Neural progenitor cell (in vitro differentiated cells): ENCODE measurements around the gene E2F1. TPM values are rescaled to one million over a fixed set of nuclear protein-coding genes. Genes with fewer than 3 reads are reported as not detected.

Source experiments
- DNase-seq: peaks from one replicate; pipeline ENCODE4 v3.0.0-alpha.2; 2016; ENCODE audit warnings: low spot score
- H2AFZ ChIP-seq: fragments of 200-600 bp; sonication (generic); replicated peaks from 2 replicates; pipeline ENCODE4 v1.6.1; 2016; ENCODE audit warnings: antibody characterized with exemption
- H3F3A ChIP-seq: fragments of 200-600 bp; sonication (generic); 2 replicates; pipeline ENCODE4 v1.6.1; 2016; ENCODE audit warnings: antibody characterized with exemption, low read depth
- H3K27ac ChIP-seq: fragments of 200-600 bp; sonication (generic); 2 replicates; pipeline ENCODE4 v1.5.1; 2016; ENCODE audit warnings: mild to moderate bottlenecking
- H3K27me3 ChIP-seq: fragments of 200-600 bp; sonication (generic); 2 replicates; pipeline ENCODE4 v1.6.1; 2016; ENCODE audit warnings: mild to moderate bottlenecking, moderate library complexity
- H3K36me3 ChIP-seq: fragments of 200-600 bp; sonication (generic); 2 replicates; pipeline ENCODE4 v1.5.1; 2016
- H3K4me1 ChIP-seq: fragments of 200-600 bp; sonication (generic); 2 replicates; pipeline ENCODE4 v1.6.1; 2016; ENCODE audit warnings: mixed run types
- H3K4me2 ChIP-seq: fragments of 200-600 bp; sonication (generic); 2 replicates; pipeline ENCODE4 v1.6.1; 2016
- H3K4me3 ChIP-seq: fragments of 200-600 bp; sonication (generic); 2 replicates; pipeline ENCODE4 v1.5.1; 2016
- H3K79me2 ChIP-seq: fragments of 200-600 bp; sonication (generic); 2 replicates; pipeline ENCODE4 v1.6.1; 2016; ENCODE audit warnings: low read depth
- H3K9ac ChIP-seq: fragments of 200-600 bp; sonication (generic); 2 replicates; pipeline ENCODE4 v1.6.1; 2016
- H3K9me3 ChIP-seq: fragments of 200-600 bp; sonication (generic); 2 replicates; pipeline ENCODE4 v1.5.1; 2016; ENCODE audit warnings: low read depth
- H4K20me1 ChIP-seq: fragments of 200-600 bp; sonication (generic); 2 replicates; pipeline ENCODE4 v1.6.1; 2016; ENCODE audit warnings: low read depth
- H3K27ac Mint-ChIP-seq: 3 replicates; pipeline ENCODE4 v1.8.0; 2021; ENCODE audit warnings: mixed read lengths
- H3K27me3 Mint-ChIP-seq: 2 replicates; pipeline ENCODE4 v1.8.0; 2022; ENCODE audit warnings: low read depth, mild to moderate bottlenecking, inconsistent platforms, moderate library complexity, mixed read lengths; ENCODE audit not compliant: insufficient read depth
- H3K36me3 Mint-ChIP-seq: 3 replicates; pipeline ENCODE4 v1.8.0; 2021; ENCODE audit warnings: mixed read lengths
- H3K4me1 Mint-ChIP-seq: 3 replicates; pipeline ENCODE4 v1.8.0; 2021; ENCODE audit warnings: mixed read lengths
- H3K4me3 Mint-ChIP-seq: 3 replicates; pipeline ENCODE4 v1.8.0; 2021; ENCODE audit warnings: mild to moderate bottlenecking, moderate library complexity, mixed read lengths
- H3K9me3 Mint-ChIP-seq: 3 replicates; pipeline ENCODE4 v1.8.0; 2020; ENCODE audit warnings: mixed read lengths
- EZH2 ChIP-seq: fragments of 200-600 bp; sonication (generic); IDR thresholded peaks from 2 replicates; pipeline ENCODE4 v1.6.1; 2017; ENCODE audit warnings: antibody characterized with exemption, mild to moderate bottlenecking, moderate library complexity
- EZH2phosphoT487 ChIP-seq: fragments of 200-600 bp; sonication (generic); IDR thresholded peaks from 2 replicates; pipeline ENCODE4 v1.6.1; 2017; ENCODE audit warnings: antibody characterized with exemption
- total RNA-seq: library from RNA; depleted of rRNA; stranded (reverse); fragments of >200 nt; gene quantifications from 2 replicates; pipeline ENCODE4 v1.2.3, GENCODE V29; 2015; ENCODE audit warnings: low replicate concordance
- TF ChIP-seq, protein P1 (sequence below): fragments of 200-600 bp; sonication (generic); IDR thresholded peaks from 2 replicates; pipeline ENCODE4 v1.5.1; 2017; ENCODE audit warnings: antibody characterized with exemption, mild to moderate bottlenecking

The E2F1 gene
- total RNA-seq, 1 donor from 2014 or later = 9.7 TPM

DNA sequence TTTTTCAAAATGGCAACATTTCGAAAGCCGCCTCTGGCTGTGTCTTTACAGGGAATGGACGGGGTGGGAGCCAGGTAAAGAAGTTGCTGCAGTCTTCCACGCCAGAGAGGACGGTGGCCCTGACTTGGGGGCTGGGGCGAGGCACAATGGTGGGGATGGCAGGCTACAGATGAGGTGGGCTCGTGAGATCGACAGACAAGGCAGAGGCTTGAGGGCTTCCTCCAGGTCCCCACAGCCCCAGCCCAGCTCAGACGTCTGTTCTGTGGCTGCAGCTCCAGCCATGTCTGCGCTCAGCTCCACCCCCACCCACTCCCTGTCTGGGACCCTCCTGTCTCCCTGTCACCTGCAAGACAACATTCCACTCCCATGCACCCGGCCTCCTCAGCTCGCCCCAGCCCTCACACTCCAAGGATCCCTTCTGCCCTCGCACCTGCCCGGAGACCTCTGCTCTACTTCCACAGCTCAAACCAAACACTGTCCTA, 31.5 kb downstream of the E2F1 start:
- H3K9ac ChIP-seq = no peak overlapping the region
- no peaks in the 10 kb centered on the region for H3K36me3 ChIP-seq
- Mint-ChIP-seq H3K9me3 (no peaks in the 10 kb centered on the region), H3K27me3 (peaks cover 4% of the 10 kb centered on the region), H3K4me1 (peaks cover 5% of the 10 kb centered on the region), H3K4me3 (no peak overlapping the region), H3K27ac (no peak overlapping the region), H3K36me3 (no peaks in the 10 kb centered on the region)
- H3K9me3 ChIP-seq = no peaks in the 10 kb centered on the region
- H3K27me3 ChIP-seq = no peaks in the 10 kb centered on the region
- no peaks in the 10 kb centered on the region for H3K4me1 ChIP-seq
- TF ChIP-seq, protein P1, sequence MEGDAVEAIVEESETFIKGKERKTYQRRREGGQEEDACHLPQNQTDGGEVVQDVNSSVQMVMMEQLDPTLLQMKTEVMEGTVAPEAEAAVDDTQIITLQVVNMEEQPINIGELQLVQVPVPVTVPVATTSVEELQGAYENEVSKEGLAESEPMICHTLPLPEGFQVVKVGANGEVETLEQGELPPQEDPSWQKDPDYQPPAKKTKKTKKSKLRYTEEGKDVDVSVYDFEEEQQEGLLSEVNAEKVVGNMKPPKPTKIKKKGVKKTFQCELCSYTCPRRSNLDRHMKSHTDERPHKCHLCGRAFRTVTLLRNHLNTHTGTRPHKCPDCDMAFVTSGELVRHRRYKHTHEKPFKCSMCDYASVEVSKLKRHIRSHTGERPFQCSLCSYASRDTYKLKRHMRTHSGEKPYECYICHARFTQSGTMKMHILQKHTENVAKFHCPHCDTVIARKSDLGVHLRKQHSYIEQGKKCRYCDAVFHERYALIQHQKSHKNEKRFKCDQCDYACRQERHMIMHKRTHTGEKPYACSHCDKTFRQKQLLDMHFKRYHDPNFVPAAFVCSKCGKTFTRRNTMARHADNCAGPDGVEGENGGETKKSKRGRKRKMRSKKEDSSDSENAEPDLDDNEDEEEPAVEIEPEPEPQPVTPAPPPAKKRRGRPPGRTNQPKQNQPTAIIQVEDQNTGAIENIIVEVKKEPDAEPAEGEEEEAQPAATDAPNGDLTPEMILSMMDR = no peak
- TF ChIP-seq EZH2 = no peak
- TF ChIP-seq EZH2phosphoT487 = no peak
- no peaks in the 10 kb centered on the region for H4K20me1 ChIP-seq
- H3F3A ChIP-seq = no peaks in the 10 kb centered on the region
- H2AFZ ChIP-seq = no peak overlapping the region
- H3K4me3 ChIP-seq = no peak overlapping the region
- no peaks in the 10 kb centered on the region for H3K79me2 ChIP-seq
- no peak overlapping the region for H3K4me2 ChIP-seq
- H3K27ac ChIP-seq = no peak overlapping the region
- no peak for DNase-seq

DNA sequence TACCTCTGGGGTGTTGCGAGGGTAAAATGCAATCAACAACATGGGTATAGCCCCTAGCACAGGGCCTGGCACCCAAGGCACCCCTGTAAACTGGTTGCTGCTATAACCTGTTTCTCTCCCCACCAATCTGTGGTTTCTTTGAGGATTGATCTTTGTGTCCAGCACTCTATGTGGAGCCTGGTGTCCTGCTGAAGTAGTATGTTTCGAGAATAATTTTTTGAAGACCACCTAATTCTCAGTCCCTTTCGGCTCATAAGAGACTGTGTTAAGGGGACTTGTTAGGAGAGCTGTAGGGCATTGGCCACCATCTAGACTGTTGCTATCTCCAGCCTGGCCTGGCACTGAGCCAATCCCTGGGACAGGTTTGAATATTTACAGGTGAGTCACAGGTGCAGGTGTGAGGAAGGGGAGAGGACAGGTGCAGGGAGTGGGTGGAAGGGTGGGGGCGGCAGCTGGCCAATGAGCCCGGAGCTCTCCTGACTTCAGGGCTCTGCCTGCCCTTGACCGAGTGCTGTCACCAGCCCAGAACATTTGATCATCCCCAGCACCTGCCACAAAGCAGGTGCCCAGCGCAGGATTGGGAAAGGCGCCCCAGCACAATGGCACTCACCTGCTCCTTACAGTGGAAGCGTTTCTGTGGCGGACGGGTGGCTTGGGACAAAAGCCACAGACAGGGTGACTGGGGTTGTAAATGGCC, 32.1 kb downstream of the E2F1 start:
- no peaks in the 10 kb centered on the region for H3K9me3 Mint-ChIP-seq
- TF ChIP-seq, protein P1 = no peak
- TF ChIP-seq EZH2phosphoT487 = no peak
- TF ChIP-seq EZH2 = no peak
- Histone ChIP-seq H3K79me2 (no peaks in the 10 kb centered on the region), H3K27ac (no peak overlapping the region), H3K4me1 (no peaks in the 10 kb centered on the region), H3K27me3 (no peaks in the 10 kb centered on the region), H4K20me1 (no peaks in the 10 kb centered on the region), H3F3A (no peaks in the 10 kb centered on the region), H3K9me3 (no peaks in the 10 kb centered on the region), H3K9ac (no peak overlapping the region), H3K36me3 (no peaks in the 10 kb centered on the region), H3K4me3 (no peak overlapping the region), H2AFZ (no peak overlapping the region), H3K4me2 (no peak overlapping the region)
- no peak overlapping the region for H3K4me3 Mint-ChIP-seq
- H3K27ac Mint-ChIP-seq = peak overlapping the region; percentile 74
- no peaks in the 10 kb centered on the region for H3K36me3 Mint-ChIP-seq
- peaks cover 5% of the 10 kb centered on the region for H3K4me1 Mint-ChIP-seq
- DNase-seq = no peak
- peaks cover 4% of the 10 kb centered on the region for H3K27me3 Mint-ChIP-seq

DNA sequence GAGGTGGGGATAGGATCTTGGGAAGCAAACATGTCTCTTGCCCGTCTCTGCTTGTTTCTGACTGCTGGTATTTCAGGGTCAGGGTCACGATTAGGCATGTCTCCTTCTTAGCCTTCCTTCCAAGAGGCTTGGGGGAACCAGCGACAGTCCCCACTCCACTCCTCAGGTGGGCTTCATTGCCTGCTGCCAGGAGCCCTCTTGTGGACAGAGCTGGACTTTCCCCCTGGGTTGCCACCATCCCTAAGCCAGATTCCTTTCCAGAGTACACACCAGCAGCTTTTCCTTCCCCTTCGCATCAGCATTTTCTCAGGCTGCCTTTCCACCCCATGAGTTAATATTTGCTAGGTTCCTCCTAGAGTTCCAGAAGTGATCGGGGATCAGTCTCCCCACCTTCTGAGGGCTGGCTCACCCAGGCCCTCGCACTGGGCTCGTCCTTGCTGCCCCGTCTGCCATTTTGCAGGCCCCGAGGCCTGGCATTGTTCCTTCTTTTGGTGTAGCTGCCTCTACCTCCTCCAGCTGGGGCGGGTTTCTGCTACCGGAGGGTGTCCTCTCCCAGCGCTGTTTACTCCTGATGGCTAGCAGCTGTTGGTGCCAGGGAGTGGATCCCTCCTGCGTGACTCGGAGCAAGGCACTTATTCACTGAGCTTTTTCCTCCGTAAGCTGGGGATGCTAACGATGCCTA, 32.8 kb downstream of the E2F1 start:
- H3K4me3 Mint-ChIP-seq = no peak overlapping the region
- TF ChIP-seq EZH2phosphoT487 (no peak), EZH2 (no peak)
- TF ChIP-seq, protein P1 = peak; percentile 91

More for the DNA sequence above, 32.8 kb downstream of the E2F1 start:
- no peak overlapping the region for H3K27ac ChIP-seq
- H3K4me3 ChIP-seq = no peak overlapping the region
- H3K9me3 ChIP-seq = no peaks in the 10 kb centered on the region
- H3K9ac ChIP-seq = no peak overlapping the region
- H3K79me2 ChIP-seq = no peaks in the 10 kb centered on the region
- Mint-ChIP-seq H3K27ac (peak overlapping the region; percentile 43), H3K4me1 (peaks cover 5% of the 10 kb centered on the region), H3K27me3 (peaks cover 4% of the 10 kb centered on the region), H3K36me3 (no peaks in the 10 kb centered on the region), H3K9me3 (no peaks in the 10 kb centered on the region)
- H3K36me3 ChIP-seq = no peaks in the 10 kb centered on the region
- no peaks in the 10 kb centered on the region for H3F3A ChIP-seq
- peak; percentile 84 for DNase-seq
- no peaks in the 10 kb centered on the region for H3K4me1 ChIP-seq
- no peaks in the 10 kb centered on the region for H4K20me1 ChIP-seq
- H3K4me2 ChIP-seq = no peak overlapping the region
- H3K27me3 ChIP-seq = no peaks in the 10 kb centered on the region
- H2AFZ ChIP-seq = no peak overlapping the region
